D721Med (cell line): ENCODE results near the gene AGTPBP1.

ENCODE experiments used
- DNase-seq: peaks from one replicate; pipeline ENCODE4 v3.0.0; 2011; ENCODE audit warnings: low spot score; ENCODE audit not compliant: insufficient read length
- FAIRE-seq: peaks from 2 replicates; lab custom pipeline; 2011; peaks lifted over from hg19 to GRCh38; lab: Jason Lieb, UNC
- TF ChIP-seq, protein P1 (sequence below): IDR thresholded peaks from 2 replicates; pipeline ENCODE4 v1.5.1; 2012; ENCODE audit warnings: mild to moderate bottlenecking, control low read depth; ENCODE audit not compliant: insufficient read depth; ENCODE audit errors: missing control alignments

Gene AGTPBP1

DNA sequence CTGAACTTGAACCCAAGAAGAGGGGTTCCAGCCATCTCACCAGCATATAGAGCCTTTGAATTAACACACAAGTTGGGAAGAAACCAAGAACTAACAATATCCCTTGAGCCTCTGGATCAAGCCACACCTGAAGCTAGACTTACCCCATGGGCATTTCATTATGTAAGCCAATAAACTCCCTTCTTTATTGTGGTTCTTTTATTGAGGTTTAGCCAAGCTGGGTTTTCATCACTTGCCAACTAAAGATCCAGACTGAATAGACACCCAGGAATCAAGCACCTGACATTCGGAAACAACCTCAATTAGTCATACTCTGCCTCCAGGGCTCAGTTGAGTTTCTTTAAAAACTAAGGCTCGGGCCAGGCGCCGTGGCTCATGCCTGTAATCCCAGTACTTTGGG lies 226.7 kb downstream of the AGTPBP1 start:
- DNase-seq (no peak), FAIRE-seq (no peak)
- TF ChIP-seq, protein P1, sequence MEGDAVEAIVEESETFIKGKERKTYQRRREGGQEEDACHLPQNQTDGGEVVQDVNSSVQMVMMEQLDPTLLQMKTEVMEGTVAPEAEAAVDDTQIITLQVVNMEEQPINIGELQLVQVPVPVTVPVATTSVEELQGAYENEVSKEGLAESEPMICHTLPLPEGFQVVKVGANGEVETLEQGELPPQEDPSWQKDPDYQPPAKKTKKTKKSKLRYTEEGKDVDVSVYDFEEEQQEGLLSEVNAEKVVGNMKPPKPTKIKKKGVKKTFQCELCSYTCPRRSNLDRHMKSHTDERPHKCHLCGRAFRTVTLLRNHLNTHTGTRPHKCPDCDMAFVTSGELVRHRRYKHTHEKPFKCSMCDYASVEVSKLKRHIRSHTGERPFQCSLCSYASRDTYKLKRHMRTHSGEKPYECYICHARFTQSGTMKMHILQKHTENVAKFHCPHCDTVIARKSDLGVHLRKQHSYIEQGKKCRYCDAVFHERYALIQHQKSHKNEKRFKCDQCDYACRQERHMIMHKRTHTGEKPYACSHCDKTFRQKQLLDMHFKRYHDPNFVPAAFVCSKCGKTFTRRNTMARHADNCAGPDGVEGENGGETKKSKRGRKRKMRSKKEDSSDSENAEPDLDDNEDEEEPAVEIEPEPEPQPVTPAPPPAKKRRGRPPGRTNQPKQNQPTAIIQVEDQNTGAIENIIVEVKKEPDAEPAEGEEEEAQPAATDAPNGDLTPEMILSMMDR: no peak

GRCh38 chr9:85514256-85514655 lies 227.5 kb downstream of the AGTPBP1 start:
- no peak for DNase-seq
- TF ChIP-seq, protein P1: no peak
- FAIRE-seq: no peak

GRCh38 chr9:85511746-85512145 lies 230.0 kb downstream of the AGTPBP1 start:
- DNase-seq (no peak), FAIRE-seq (no peak)
- TF ChIP-seq, protein P1: no peak

- FAIRE-seq: no peak
- no peak for DNase-seq
These were observed 230.8 kb downstream of the AGTPBP1 start for GRCh38 chr9:85510830-85511504.

GRCh38 chr9:85508616-85509015 lies 233.1 kb downstream of the AGTPBP1 start:
- FAIRE-seq: no peak
- DNase-seq: no peak

More at GRCh38 chr9:85510830-85511504, 230.8 kb downstream of the AGTPBP1 start:
- TF ChIP-seq, protein P1: no peak

DNA sequence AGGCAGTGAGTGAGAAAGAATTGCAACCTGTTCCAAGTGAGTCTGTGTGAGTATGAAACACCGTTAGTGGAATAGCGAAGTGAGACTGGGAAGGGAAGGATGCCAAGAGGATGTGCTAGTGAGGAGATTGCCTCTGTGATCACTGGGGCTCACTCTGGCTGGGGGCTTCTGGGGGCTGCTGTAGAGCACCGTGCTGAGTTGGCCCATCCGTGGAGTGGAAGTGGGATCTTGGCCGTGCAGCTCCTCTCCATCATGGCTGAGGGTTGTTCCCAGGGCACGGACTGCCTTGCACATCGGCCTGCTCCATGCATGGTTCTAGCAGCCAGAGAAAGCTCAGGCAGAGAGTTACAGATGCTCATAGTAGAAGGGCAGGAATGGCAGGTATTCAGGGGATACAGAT lies 236.1 kb downstream of the AGTPBP1 start:
- TF ChIP-seq, protein P1: no peak
- FAIRE-seq: no peak
- no peak for DNase-seq

More at GRCh38 chr9:85508616-85509015, 233.1 kb downstream of the AGTPBP1 start:
- TF ChIP-seq, protein P1: peak; percentile 7
